SK-N-MC (cell line): ENCODE results near the gene HAUS5.

ENCODE experiments used
- EZH2 ChIP-seq: fragments of 200-600 bp; sonication (generic); IDR thresholded peaks from one replicate; pipeline ENCODE4 v1.6.1; 2017; ENCODE audit warnings: antibody characterized with exemption
- FOXP2 ChIP-seq: optimal IDR thresholded peaks from 2 replicates; pipeline ENCODE3; 2011; ENCODE audit warnings: mild to moderate bottlenecking, moderate library complexity; ENCODE audit not compliant: insufficient read depth; ENCODE audit errors: extremely low read length, control extremely low read depth
- POLR2AphosphoS5 ChIP-seq: IDR thresholded peaks from 2 replicates; pipeline ENCODE4 v1.6.1; 2012; ENCODE audit warnings: mild to moderate bottlenecking, low read depth, low read length, borderline replicate concordance

GRCh38 chr19:35587321-35587720 is 25.2 kb upstream of the HAUS5 start:
- TF ChIP-seq POLR2AphosphoS5 (no peak), EZH2 (no peak), FOXP2 (no peak)
